ENCODE measurements around the gene NTN5.

NTN5 gene

DNA sequence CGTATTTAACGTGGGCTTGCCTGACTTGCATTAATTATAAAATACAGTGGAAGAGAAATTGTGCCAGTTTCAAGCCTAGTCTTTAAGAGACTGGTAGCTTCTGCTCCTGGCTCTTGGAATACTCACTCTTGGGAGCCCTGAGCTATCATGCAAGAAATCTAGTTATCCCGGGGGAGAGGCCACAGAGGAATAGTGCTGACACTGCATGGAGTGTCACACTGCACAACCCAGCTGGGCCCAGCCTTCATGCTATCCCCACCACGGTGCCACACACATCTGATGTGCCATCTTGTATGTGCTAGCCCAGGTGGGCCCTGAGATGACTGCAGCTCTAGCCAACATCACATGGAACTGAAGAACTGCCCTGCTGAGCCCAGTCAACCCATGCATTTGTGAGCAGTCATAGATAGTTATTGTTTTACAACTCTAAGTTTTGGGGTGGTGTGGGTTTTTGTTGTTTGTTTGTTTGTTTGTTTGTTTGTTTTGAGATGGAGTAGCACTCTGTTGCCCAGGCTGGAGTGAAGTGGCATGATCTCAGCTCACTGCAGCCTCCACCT lies 38.4 kb upstream of the NTN5 start:
- DNase-seq (ENCODE audit: low read depth) = no peak
- no peak overlapping the region for H3K4me3 ChIP-seq (ENCODE audit: low read length)
- TF ChIP-seq, protein P1, sequence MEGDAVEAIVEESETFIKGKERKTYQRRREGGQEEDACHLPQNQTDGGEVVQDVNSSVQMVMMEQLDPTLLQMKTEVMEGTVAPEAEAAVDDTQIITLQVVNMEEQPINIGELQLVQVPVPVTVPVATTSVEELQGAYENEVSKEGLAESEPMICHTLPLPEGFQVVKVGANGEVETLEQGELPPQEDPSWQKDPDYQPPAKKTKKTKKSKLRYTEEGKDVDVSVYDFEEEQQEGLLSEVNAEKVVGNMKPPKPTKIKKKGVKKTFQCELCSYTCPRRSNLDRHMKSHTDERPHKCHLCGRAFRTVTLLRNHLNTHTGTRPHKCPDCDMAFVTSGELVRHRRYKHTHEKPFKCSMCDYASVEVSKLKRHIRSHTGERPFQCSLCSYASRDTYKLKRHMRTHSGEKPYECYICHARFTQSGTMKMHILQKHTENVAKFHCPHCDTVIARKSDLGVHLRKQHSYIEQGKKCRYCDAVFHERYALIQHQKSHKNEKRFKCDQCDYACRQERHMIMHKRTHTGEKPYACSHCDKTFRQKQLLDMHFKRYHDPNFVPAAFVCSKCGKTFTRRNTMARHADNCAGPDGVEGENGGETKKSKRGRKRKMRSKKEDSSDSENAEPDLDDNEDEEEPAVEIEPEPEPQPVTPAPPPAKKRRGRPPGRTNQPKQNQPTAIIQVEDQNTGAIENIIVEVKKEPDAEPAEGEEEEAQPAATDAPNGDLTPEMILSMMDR (conservative IDR thresholded peaks at IDR 0.05; ENCODE audit: low read depth, low read length) = no peak

DNA sequence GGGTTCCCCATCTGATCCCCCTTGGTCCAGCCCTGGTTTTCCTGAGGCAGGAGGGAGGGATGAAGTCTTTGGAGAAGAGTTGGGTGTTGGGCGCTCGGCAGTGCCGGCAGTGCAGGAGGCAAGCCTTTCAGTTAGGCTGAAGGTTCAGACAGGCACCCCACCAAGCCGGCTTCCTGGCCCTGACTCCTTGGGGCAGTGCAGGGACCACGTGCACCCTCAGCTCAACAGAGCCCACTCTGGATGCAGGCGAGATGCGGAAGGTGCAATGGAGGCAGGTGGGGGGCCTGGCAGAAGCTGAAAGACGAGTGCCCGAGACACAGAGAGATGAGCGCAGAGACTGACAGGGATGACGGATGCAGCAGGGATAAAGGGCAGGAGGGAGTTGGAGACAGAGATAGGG lies 35.7 kb upstream of the NTN5 start:
- DNase-seq (ENCODE audit: low read depth) = no peak

DNA sequence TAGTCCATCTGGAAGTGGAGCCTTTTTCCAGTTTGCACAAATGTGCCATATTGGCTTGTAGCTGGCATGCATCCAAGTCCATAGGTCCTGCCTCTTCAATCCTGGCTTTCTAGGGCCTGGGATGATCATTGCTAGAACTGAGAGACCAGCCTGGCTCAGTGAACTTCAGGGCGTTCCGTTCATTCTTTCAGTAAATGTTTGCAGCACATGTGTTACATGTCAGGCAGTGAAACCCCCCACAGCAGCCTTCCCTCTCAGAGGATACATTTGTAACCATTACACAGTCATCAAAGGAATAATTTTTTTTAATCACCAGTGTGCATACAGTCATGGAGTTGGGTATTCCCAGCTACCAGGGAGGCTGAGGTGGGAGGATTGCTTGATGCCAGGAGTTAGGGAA lies 32.6 kb upstream of the NTN5 start:
- TF ChIP-seq, protein P1 (conservative IDR thresholded peaks at IDR 0.05; ENCODE audit: low read depth, low read length) = no peak
- no peak overlapping the region for H3K4me3 ChIP-seq (ENCODE audit: low read length)
- DNase-seq (ENCODE audit: low read depth) = no peak

More for the DNA sequence above, 35.7 kb upstream of the NTN5 start:
- no peak overlapping the region for H3K4me3 ChIP-seq (ENCODE audit: low read length)
- TF ChIP-seq, protein P1 (conservative IDR thresholded peaks at IDR 0.05; ENCODE audit: low read depth, low read length) = no peak

DNA sequence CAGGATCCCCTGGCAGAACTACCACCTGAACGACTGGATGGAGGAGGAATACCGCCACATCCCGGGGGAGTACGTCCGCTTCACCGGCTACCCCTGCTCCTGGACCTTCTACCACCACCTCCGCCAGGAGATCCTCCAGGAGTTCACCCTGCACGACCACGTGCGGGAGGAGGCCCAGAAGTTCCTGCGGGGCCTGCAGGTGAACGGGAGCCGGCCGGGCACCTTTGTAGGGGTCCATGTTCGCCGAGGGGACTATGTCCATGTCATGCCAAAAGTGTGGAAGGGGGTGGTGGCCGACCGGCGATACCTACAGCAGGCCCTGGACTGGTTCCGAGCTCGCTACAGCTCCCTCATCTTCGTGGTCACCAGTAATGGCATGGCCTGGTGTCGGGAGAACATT lies 30.5 kb upstream of the NTN5 start:
- no peak for DNase-seq (ENCODE audit: low read depth)
- TF ChIP-seq, protein P1 (conservative IDR thresholded peaks at IDR 0.05; ENCODE audit: low read depth, low read length) = no peak
- no peak overlapping the region for H3K4me3 ChIP-seq (ENCODE audit: low read length)

DNA sequence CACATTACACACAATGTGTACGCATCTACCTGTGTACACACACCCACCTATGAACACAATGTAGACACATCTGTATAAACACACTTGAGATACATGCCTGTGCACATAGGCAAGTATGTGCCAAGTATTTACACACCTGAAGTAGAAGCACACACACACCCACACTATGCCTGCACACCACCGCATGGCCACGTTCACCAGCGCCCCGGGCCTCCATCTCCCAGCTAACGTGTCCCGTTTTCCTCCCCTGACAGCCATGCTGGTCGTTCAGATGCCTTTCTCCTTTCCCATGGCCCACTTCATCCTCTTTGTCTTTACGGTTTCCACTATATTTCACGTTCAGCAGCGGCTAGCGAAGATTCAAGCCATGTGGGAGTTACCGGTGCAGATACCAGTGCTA lies 29.9 kb upstream of the NTN5 start:
- TF ChIP-seq, protein P1 (conservative IDR thresholded peaks at IDR 0.05; ENCODE audit: low read depth, low read length) = no peak
- no peak overlapping the region for H3K4me3 ChIP-seq (ENCODE audit: low read length)
- no peak for DNase-seq (ENCODE audit: low read depth)

DNA sequence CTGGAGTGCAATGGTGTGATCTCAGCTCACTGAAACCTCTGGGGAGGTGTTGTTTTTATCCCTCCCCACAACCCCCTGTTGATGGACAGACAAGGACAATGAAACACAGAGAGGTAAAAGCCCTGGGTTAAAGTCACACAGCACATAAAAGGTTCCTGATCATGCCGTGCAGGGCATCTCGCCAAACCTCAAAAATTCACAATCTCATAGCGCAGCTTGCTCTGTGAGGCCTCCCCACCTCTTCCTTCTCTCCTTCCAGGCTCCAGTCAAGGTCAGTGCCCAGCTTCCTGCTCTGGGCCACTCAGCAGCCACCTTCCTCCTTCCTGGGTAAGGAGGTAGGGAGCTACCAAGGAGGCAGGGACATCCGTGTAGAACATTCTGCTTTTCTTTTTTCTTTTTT lies 25.2 kb upstream of the NTN5 start:
- DNase-seq (ENCODE audit: low read depth) = no peak
- TF ChIP-seq, protein P1 (conservative IDR thresholded peaks at IDR 0.05; ENCODE audit: low read depth, low read length) = no peak
- no peak overlapping the region for H3K4me3 ChIP-seq (ENCODE audit: low read length)

DNA sequence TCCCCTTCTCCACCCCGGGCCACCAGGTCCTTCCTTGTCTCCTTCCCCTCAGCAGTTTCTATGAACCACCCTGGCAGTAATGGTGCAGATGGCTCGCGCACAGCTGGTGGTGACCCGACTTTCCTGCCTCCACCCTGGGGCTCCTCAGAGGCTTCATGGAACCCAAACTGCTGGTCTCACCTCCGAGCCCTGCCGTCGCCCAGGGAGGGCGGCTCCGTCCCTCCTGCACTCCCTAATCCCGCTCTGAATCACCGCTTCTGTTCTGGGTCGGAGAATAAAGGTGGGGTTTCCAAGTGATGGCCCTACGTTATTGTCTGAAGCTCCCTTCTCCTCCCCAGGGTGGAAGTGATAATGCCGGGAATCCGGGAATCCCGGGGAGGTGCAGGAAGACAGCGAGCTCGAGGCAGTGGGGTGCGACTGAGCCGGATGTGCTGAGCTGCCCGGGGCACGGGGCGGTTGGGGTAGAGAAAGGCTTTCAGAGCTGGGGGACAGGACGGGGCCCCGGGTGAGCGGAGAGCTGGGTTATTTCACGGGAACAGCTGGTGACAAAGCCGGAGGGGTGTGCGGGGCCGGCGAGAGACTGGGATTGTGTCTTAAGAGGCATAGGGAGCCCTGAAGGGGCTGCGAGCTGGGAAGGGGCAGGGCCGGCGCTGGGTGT lies 23.7 kb upstream of the NTN5 start:
- TF ChIP-seq, protein P1 (conservative IDR thresholded peaks at IDR 0.05; ENCODE audit: low read depth, low read length) = no peak
- DNase-seq (ENCODE audit: low read depth) = no peak
- peak overlapping the region; percentile 31 for H3K4me3 ChIP-seq (ENCODE audit: low read length)
